ENCODE results near the gene MT1A.

- TF ChIP-seq EZH2 (IDR thresholded peaks at IDR 0.05) (no peak), POLR2AphosphoS5 (IDR thresholded peaks at IDR 0.05; ENCODE audit: borderline replicate concordance, low read depth, low read length) (no peak), FOXP2 (optimal IDR thresholded peaks at IDR 0.05; ENCODE audit: control extremely low read depth, extremely low read length, insufficient read depth) (no peak)
Observed at GRCh38 chr16:56608876-56609462, 29.5 kb upstream of the MT1A start.
